Measurements from ENCODE around the gene RNF128.

DNA sequence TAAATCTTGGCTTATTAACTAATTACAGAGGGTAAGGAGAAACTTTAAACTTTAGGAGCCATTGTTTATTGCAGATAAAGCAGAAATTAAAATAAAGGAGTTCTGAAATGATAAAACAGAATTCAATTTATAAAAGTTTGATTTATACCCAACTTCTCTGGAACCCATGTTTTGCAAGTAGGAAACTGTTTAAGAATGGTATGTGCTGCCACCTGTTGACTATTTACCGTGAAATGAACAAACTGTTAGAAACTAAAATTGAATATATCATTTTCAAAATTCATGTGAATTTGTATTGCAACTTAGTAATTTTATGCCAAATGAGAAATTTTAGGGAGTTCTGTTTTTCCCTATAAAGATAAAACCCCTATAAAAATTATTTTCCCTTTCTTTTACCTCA is 65.0 kb downstream of the RNF128 start:
- TF ChIP-seq POLR2AphosphoS5 (IDR thresholded peaks at IDR 0.05; ENCODE audit: low read depth, low read length), result no peak
- TF ChIP-seq, protein P1, sequence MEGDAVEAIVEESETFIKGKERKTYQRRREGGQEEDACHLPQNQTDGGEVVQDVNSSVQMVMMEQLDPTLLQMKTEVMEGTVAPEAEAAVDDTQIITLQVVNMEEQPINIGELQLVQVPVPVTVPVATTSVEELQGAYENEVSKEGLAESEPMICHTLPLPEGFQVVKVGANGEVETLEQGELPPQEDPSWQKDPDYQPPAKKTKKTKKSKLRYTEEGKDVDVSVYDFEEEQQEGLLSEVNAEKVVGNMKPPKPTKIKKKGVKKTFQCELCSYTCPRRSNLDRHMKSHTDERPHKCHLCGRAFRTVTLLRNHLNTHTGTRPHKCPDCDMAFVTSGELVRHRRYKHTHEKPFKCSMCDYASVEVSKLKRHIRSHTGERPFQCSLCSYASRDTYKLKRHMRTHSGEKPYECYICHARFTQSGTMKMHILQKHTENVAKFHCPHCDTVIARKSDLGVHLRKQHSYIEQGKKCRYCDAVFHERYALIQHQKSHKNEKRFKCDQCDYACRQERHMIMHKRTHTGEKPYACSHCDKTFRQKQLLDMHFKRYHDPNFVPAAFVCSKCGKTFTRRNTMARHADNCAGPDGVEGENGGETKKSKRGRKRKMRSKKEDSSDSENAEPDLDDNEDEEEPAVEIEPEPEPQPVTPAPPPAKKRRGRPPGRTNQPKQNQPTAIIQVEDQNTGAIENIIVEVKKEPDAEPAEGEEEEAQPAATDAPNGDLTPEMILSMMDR (IDR thresholded peaks at IDR 0.05), result peak; percentile 60
- no peak for TF ChIP-seq EZH2phosphoT487 (IDR thresholded peaks at IDR 0.05; ENCODE audit: borderline replicate concordance, low read depth)
- TF ChIP-seq RAD21 (IDR thresholded peaks at IDR 0.05; ENCODE audit: low read length), result peak; percentile 28; the same call in 1 of the 2 replicates
- TF ChIP-seq SMC3 (IDR thresholded peaks at IDR 0.05; ENCODE audit: low read depth, low read length), result no peak
- no peak for TF ChIP-seq EP300 (IDR thresholded peaks at IDR 0.05; ENCODE audit: borderline replicate concordance in 1 of 2, low read depth in 1 of 2, low read length in 1 of 2)
- no peak for TF ChIP-seq TAF1 (IDR thresholded peaks at IDR 0.05; ENCODE audit: borderline replicate concordance, low read depth, low read length)
- no peak for TF ChIP-seq YY1 (IDR thresholded peaks at IDR 0.05; ENCODE audit: low read depth)
- TF ChIP-seq GABPA (IDR thresholded peaks at IDR 0.05; ENCODE audit: low read depth), result no peak
